ENCODE data around the gene TAF7.

GRCh38 chr5:141320225-141321169, at the start of gene TAF7:
- TF ChIP-seq POLR2A (IDR thresholded peaks at IDR 0.05) (peak; percentile 84 to 96), CTCF (IDR thresholded peaks at IDR 0.05) (peak; percentile 69 to 83), POLR2AphosphoS5 (IDR thresholded peaks at IDR 0.05) (peak; percentile 87 to 95 (median 91))
